GM12864 (cell line): ENCODE data around the gene LUC7L2.

ENCODE experiments used
- DNase-seq: peaks from one replicate; pipeline ENCODE4 v3.0.0-alpha.2; 2011; ENCODE audit warnings: low read depth
- H3K4me3 ChIP-seq: 2 replicates; pipeline ENCODE4 v1.5.1; 2011; ENCODE audit warnings: mild to moderate bottlenecking, low read depth, low read length, control low read depth
- TF ChIP-seq, protein P1 (sequence below): IDR thresholded peaks from 2 replicates; pipeline ENCODE4 v1.5.1; 2011; ENCODE audit warnings: low read depth, mild to moderate bottlenecking, moderate library complexity, low read length, control low read depth, inconsistent platforms; ENCODE audit errors: missing control alignments

LUC7L2 gene

DNA sequence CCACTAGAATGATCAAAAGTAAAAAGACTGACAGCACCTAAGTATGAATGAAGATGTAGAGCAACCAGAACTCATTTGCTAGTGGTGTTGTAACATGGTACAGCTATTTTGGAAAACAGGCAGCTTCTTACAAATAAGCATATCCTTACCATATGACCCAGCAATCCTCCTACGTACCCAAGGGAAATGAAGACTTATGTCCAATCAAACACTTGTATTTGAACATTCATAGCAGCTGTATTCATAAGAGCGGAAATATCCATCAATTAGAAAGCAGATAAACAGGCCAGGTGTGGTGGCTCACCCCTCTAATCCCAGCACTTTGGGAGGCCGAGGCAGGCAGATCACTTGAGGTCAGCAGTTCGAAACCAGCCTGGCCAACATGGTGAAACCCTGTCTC is 70.7 kb downstream of the LUC7L2 start:
- no peak overlapping the region for H3K4me3 ChIP-seq
- TF ChIP-seq, protein P1, sequence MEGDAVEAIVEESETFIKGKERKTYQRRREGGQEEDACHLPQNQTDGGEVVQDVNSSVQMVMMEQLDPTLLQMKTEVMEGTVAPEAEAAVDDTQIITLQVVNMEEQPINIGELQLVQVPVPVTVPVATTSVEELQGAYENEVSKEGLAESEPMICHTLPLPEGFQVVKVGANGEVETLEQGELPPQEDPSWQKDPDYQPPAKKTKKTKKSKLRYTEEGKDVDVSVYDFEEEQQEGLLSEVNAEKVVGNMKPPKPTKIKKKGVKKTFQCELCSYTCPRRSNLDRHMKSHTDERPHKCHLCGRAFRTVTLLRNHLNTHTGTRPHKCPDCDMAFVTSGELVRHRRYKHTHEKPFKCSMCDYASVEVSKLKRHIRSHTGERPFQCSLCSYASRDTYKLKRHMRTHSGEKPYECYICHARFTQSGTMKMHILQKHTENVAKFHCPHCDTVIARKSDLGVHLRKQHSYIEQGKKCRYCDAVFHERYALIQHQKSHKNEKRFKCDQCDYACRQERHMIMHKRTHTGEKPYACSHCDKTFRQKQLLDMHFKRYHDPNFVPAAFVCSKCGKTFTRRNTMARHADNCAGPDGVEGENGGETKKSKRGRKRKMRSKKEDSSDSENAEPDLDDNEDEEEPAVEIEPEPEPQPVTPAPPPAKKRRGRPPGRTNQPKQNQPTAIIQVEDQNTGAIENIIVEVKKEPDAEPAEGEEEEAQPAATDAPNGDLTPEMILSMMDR: no peak
- DNase-seq: no peak

DNA sequence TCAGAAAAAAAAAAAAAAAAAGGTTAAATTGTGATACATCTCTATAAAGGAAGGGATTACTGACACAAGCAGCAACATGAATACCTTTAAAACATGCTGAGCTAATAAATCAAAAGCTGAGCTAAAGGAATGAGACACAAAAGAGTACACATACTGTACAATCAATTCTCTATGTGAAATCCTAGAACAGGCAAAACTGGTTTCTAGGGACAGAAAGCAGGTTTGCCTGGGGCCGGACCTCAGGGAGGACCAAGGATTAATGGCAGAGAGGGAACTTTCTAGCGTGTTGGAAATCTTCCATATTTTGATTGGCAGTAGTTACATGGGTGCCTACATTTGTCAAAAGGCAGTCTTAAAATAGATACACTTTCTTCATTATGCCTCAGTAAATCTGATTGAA is 71.3 kb downstream of the LUC7L2 start:
- no peak for DNase-seq
- TF ChIP-seq, protein P1: no peak
- no peak overlapping the region for H3K4me3 ChIP-seq

DNA sequence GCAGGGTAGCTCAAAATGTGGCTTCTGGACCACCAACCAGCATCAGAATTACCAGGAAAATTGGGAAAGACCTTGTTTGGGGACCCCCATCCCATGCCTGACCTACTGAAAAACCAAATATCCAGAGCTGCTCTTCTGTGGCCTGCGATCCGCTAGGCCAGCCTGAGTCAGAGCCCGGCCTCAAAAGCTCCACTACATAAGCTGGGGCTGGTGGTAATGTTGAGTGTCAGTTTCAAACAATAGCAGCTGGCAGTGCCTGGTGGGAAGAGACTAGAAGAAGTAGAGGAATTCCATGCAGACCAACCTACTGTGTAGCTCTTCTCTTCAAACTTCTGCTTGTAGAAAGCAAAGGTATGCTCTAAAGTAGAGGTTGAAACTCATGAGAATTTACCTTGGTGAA is 71.8 kb downstream of the LUC7L2 start:
- H3K4me3 ChIP-seq: no peak overlapping the region
- TF ChIP-seq, protein P1: no peak
- no peak for DNase-seq

DNA sequence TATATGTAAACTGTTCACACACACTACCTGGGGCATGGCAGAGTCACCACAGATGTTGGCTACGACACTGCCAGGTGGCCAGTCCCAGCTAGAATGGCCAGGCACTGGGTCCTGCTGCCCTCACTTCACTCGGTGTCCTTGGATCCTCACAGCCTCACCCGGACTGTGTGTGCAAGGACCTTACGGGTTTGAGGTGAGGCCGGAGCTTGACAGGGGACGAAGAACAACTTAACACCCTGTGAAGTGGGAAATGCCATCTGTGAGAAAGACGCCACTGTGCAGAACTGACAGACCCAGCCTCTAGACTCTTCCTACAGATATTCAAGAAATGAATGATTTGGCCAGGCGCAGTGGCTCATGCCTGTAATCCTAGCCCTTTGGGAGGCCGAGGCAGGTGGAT is 77.1 kb downstream of the LUC7L2 start:
- DNase-seq: no peak
- TF ChIP-seq, protein P1: no peak
- H3K4me3 ChIP-seq: no peak overlapping the region

DNA sequence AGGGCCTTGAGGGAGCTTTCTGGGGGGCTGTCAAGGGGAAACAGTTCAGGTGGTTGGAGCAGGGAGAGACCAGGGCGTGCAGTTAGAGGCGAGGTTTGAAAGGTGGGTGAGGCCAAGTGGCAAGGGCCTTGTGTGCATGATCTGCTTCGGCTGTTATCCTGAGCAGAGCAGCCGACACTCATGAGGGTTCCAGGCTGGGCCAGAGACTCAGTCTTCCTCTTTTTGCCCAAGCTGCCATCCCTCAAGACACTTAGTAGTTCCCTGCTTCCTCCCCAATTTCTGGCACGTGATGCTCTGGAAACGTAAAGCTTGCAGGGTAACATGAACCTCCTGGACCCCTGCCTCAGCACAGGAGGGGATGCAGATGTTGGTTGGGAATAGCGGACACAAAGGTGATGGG is 79.7 kb downstream of the LUC7L2 start:
- no peak for DNase-seq
- TF ChIP-seq, protein P1: no peak
- H3K4me3 ChIP-seq: no peak overlapping the region

DNA sequence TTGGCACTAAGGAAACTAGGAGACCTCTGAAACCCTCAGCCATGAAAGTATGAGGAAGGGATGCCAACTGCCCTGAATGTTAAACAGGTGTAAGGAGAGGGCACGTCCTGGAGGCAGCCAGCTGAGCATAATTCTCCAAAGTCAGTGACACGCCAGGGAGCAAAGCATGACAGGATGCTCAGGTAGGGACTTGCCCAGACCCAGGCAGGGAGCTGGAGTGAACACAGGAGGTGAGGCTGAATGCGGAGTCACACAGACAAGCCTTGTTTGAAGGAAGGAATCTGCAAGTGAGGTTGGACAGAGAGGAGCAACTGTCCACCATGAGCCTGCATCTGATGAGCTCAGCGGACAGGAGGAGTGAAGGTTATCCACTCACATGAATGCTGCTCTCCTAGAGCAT is 82.3 kb downstream of the LUC7L2 start:
- no peak for DNase-seq

DNA sequence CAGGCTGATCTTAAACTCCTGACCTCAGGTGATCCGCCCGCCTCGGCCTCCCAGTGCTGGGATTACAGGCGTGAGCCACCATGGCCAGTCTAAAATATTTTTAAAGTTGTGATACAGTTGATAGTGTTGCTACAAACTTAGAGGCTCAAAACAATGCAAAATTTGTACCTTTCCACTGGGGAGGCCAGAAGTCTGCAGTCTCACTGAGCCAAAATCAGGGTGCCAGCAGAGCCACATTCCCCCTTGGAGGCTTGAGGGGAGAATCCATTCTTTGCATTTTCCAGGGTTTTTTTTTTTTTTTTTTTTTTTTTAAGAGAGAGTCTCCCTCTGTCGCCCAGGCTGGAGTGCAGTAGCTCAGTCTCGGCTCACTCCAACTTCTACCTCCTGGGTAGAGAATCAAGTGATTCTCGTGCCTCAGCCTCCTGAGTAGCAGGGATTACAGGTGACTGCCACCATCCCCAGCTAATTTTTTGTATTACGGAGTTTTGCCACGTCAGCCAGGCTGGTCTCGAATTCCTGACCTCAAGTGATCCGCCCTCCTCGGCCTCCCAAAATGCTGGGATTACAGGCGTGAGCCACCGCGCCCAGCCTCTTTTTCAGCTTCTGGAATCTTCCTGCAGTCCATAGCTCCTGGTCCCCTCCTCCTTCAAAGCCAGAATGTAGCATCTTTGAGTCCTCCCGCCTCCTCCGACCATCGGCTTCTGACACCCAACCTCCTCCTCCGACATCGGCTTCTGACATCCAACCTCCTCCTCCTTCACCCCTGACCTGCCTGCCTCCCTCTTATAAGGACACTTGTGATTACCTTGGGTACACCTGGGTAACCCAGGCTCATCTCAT is 86.6 kb downstream of the LUC7L2 start:
- no peak overlapping the region for H3K4me3 ChIP-seq
- TF ChIP-seq, protein P1: no peak
- no peak for DNase-seq

More for the DNA sequence above, 82.3 kb downstream of the LUC7L2 start:
- no peak overlapping the region for H3K4me3 ChIP-seq
- TF ChIP-seq, protein P1: no peak
